Aorta (tissue), 5 donors: ENCODE results near the gene PGLYRP1. TPM values are rescaled to one million over a fixed set of nuclear protein-coding genes. Genes with fewer than 3 reads are reported as not detected.
A peak's percentile ranks its signal among the peaks of the same experiment; 100 is the strongest.

Experiments used
- ATAC-seq: fragments of 200-7000 bp; cut with Tn5 transposase; one replicate; pipeline ENCODE4 v1.9.1; 2022; ENCODE audit warnings: moderate library complexity; ENCODE audit not compliant: low FRiP score
- DNase-seq, 2 donors: peaks; one replicate each; pipeline ENCODE4 v3.0.0-alpha.2; 2020
- H3K27ac ChIP-seq, 2 donors: one replicate each; pipeline ENCODE4 v1.5.1; 2013; ENCODE audit warnings: low read length in 2 of 2, mild to moderate bottlenecking in 2 of 2, moderate library complexity in 2 of 2, control low read depth in 1 of 2, inconsistent platforms in 1 of 2, low read depth in 1 of 2
- H3K27me3 ChIP-seq, 2 donors: one replicate each; pipeline ENCODE4 v1.6.1; 2013; ENCODE audit warnings: control low read depth in 1 of 2, low read length in 1 of 2, mild to moderate bottlenecking in 1 of 2, moderate library complexity in 1 of 2; ENCODE audit not compliant: insufficient read depth in 2 of 2, control insufficient read depth in 1 of 2
- H3K36me3 ChIP-seq, 2 donors: one replicate each; pipeline ENCODE4 v1.6.1; 2013; ENCODE audit warnings: control low read depth in 1 of 2, low read length in 1 of 2, mild to moderate bottlenecking in 1 of 2; ENCODE audit not compliant: insufficient read depth in 2 of 2, control insufficient read depth in 1 of 2
- H3K4me1 ChIP-seq, 2 donors: one replicate each; pipeline ENCODE4 v1.6.1; 2013; ENCODE audit warnings: low read length in 2 of 2, control low read depth in 1 of 2, mild to moderate bottlenecking in 1 of 2, moderate library complexity in 1 of 2; ENCODE audit not compliant: insufficient read depth in 2 of 2, control insufficient read depth in 1 of 2
- H3K4me3 ChIP-seq, 2 donors: one replicate each; pipeline ENCODE4 v1.5.1; 2013; ENCODE audit warnings: low read length in 2 of 2, control low read depth in 1 of 2, mild to moderate bottlenecking in 1 of 2
- H3K9me3 ChIP-seq: one replicate; pipeline ENCODE4 v1.6.1; 2013; ENCODE audit warnings: mild to moderate bottlenecking, low read length; ENCODE audit not compliant: control insufficient read depth
- WGBS, 2 donors: extraction: QIAGEN DNeasy Blood & Tissue Kit; methylation state at CpG; one replicate each; pipeline ENCODE4 v1.1.7; 2013; 5-methylcytosine and 5-hydroxymethylcytosine counted together
- intact Hi-C, 2 donors: fragments of 100-400 bp; cut with DNase I; formaldehyde crosslinking; loops; one replicate each; pipeline versions ENCODE4 v1.14.2 to v1.15.0; 2022
- polyA plus RNA-seq, 2 donors: library from polyadenylated mRNA; stranded (reverse); fragments of 200-250 nt; gene quantifications; one replicate each; pipeline ENCODE4 v1.2.3, GENCODE V29; 2013
- total RNA-seq, 2 donors: library from RNA; stranded (reverse); fragmentation: NEBNext Ultra II Directional; extraction: Animal tissue kit (Norgen Biotek cat#: 25700); gene quantifications; one replicate each; pipeline ENCODE4 v1.2.1, GENCODE V29; 2021
- donor health status: healthy with polysubstance abuse.
- donor health status: Bipolar disorder and iron deficiency.
- donor health status: DM: no; HTN: no; CAD: no.
- donor health status: DM: no; HTN: no; CAD: no.
- donor health status: DM: yes; HTN: yes; CAD: no.

PGLYRP1 gene
- total and polyA plus RNA-seq, 4 donors, result 1.4 to 1.9 TPM; not detected in 2

DNA sequence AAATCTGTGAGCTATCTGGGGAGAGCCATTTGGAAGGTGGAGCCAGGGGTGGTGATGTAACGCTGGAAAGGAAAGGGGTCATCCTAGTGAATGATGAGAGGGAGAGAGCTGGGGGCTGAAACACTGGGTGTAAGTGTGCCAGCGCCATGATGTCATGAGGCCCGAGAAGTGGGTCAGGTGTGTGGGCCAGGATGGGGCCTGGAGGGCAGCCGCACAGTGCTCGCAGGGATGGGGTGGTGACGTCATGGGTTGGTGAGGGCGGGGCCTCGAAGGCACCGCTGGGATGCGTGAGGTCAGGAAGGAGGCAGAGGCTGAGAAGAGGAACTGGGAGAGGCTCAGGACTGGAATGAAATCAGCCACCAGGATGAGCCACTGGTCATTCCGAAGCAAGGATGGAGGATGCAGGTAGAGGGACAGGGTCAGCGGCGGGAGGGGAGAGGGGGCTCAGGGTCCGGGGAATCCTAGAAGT lies 23.2 kb downstream of the PGLYRP1 start:
- 15 to 18% methylated on average over 14 of the region's 14 CpGs for WGBS, 2 donors
- Histone ChIP-seq H3K27ac (no peak overlapping the region), H3K9me3 (no peaks in the 10 kb centered on the region), H3K4me3 (no peak overlapping the region), H3K36me3 (no peaks in the 10 kb centered on the region), H3K27me3 (no peaks in the 10 kb centered on the region), H3K4me1 (no peaks in the 10 kb centered on the region)
- DNase-seq (peak in 1 of 2 donors; percentile 83), ATAC-seq (no peak)
- intact Hi-C loops, result no loop called here

DNA sequence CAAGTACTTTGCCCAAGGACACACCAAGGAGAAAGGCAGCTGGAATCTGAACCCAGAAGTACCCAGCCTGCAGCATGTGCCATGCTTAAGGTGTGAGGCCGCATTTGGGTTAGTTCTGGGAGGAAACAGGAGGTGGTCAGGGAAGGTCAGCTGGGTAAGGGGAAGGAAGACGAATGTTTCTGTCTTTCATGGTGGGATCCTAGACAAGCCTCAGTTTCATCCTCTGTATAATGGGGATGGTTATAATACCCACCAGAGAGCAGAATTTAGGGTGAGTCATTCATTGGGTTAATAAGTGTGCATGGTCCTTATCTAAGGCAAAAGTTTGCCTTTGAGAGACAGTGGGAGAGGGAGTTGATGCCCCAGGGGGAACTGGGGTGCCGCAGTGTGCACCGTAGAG lies 24.0 kb downstream of the PGLYRP1 start:
- 95 to 96% methylated on average over 4 of the region's 4 CpGs for WGBS, 2 donors
- intact Hi-C loops, result no loop called here
- no peak overlapping the region for H3K4me3 ChIP-seq
- no peaks in the 10 kb centered on the region for H3K36me3 ChIP-seq
- H3K27me3 ChIP-seq, result no peaks in the 10 kb centered on the region
- H3K9me3 ChIP-seq, result no peaks in the 10 kb centered on the region
- ATAC-seq (no peak), DNase-seq (no peak)
- no peaks in the 10 kb centered on the region for H3K4me1 ChIP-seq
- no peak overlapping the region for H3K27ac ChIP-seq

DNA sequence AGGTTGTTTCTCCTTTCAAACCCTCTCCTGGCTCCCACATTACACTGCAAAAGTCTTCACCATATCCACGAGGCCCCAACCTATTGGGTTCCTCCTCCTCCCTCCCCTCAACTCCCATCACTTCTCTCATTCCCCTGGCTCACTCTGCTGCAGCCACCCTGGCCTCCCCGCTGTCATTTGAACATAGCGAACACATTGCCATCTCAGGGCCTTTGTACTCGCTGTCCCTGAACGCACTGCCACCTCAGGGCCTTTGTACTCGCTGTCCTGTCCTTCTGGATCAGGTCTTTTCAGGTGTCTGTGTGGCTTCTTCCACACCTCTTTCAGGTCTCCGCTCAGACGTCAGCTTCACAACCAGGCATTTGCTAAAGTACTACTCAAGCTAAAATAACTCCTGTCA lies 25.9 kb downstream of the PGLYRP1 start:
- no peaks in the 10 kb centered on the region for H3K4me1 ChIP-seq
- DNase-seq, result no peak
- H3K9me3 ChIP-seq, result no peaks in the 10 kb centered on the region
- no peak overlapping the region for H3K27ac ChIP-seq
- WGBS, 2 donors, result 82 to 85% methylated on average over 8 of the region's 8 CpGs
- ATAC-seq, result no peak
- H3K36me3 ChIP-seq, result no peaks in the 10 kb centered on the region
- no peak overlapping the region for H3K4me3 ChIP-seq
- intact Hi-C loops, result no loop called here
- H3K27me3 ChIP-seq, result no peaks in the 10 kb centered on the region

DNA sequence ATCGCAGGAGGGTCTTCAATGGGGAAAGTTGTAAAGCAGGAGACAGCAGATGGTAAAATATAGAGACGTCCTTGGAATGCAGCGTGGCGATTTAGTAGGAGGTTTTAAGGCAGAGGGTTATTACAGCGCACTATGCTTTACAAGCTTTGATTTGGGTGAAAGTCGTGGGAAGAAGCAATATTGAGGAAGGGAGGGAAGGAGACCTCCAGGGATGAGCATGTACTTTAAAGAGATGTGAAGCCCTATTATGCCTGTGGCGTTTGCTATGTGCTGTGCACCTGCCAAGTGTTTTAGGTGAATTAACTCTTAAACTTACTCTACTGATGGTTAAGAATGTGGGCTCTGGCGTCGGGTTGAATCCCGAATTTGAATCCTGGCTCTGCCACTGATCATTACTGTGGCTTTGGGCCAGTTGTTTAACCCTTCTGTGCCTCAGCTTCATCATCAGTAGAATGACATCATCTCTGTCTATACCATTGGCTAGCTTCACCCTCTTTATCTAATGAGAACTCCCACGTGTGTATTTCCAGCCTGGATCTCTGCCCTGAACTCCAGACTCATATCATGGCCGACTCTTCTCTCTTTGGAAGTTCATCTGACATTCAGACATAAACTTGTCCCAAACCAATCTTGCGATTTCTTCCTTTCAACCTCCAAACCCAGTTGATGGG lies 27.0 kb downstream of the PGLYRP1 start:
- DNase-seq, result no peak
- Histone ChIP-seq H3K9me3 (no peaks in the 10 kb centered on the region), H3K27ac (no peak overlapping the region)

DNA sequence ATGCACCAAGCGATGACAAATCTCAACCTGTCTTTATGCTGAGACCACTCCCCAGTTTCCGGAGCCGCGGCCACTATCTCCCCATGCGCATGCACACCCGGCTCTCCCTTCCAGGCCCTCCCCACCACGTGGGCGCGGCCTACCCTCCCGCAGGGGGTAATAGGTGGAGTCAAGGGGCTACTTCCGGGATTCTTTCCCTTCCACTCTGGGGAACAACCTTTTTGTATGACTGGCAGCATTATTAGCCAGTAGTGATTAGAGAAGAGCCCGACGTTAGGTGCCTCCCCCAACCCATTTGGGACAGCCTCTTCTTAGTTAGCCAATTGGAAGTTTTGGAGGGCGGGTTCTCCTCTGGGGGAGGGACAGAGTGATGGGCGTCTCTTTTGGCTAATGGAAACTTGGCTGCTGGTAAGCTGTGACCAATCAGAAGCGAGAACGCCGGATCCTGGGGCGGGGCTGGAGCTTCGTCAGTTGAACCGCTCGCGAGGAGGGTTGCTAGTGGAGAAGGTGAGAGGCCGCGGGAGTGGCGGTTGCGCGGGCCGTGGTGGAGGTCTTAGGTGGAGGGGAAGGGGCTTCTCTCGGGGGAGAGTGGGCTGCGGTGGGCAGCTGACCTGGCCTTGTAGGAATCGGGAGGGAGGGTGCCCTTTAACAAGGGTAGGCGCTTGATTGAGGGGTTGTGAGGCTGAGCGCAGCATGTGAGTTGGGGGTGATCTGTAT lies 27.7 kb downstream of the PGLYRP1 start, which contains the start of gene CCDC61:
Gene CCDC61 (plus strand): TSS at position 470 of the 717 bp plus-strand sequence. CDS start 7,552 bp downstream, outside the sequence.
- peak within 1 kb of the TSS in 1 of 2 donors; percentile 59 for H3K27ac ChIP-seq
- intact Hi-C loops, result no loop called here
- peak; percentile 99 for ATAC-seq

More for the DNA sequence above, 27.0 kb downstream of the PGLYRP1 start:
- Histone ChIP-seq H3K4me1 (no peaks in the 10 kb centered on the region), H3K27me3 (no peaks in the 10 kb centered on the region), H3K4me3 (peak overlapping the region; percentile 41 to 66), H3K36me3 (no peaks in the 10 kb centered on the region)
- intact Hi-C loops, result no loop called here
- WGBS, 2 donors, result 10% methylated on average over 13 of the region's 13 CpGs
- no peak for ATAC-seq

DNA sequence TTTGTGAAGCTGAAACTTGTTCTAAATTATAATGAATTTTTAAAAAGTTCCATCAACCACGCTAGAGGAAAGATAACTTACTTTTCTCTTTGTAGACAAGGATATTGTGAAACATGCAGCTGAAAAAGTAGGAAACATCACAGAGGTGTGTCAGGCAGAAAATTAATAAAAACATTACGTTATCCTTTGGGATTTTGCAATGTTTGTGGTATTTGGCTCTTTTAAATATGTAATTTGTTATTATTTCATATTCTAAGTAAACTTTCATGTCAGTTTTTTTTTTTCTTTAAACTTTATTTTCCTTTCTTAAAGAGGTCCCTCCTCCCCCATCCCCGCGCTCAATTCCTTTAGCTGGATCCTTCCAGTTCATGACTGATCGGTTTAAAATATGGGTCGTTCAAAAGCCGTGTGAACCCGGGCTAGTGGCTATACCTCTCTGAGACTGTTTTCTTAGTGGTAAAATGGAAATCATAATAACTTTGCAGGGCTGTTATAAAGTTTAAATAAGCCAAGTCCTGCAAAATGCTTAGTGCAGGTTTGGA lies 28.3 kb downstream of the PGLYRP1 start:
- Histone ChIP-seq H3K36me3 (no peaks in the 10 kb centered on the region), H3K27ac (no peak overlapping the region), H3K4me1 (no peaks in the 10 kb centered on the region), H3K4me3 (peak overlapping the region in 1 of 2 donors; percentile 25), H3K9me3 (no peaks in the 10 kb centered on the region), H3K27me3 (no peaks in the 10 kb centered on the region)
- no peak for ATAC-seq
- intact Hi-C loops, result no loop called here
- no peak for DNase-seq
- 5 to 6% methylated on average over 8 of the region's 8 CpGs for WGBS, 2 donors

More for the DNA sequence above, 27.7 kb downstream of the PGLYRP1 start, which contains the start of gene CCDC61:
- peak within 1 kb of the TSS; percentile 41 to 66 for H3K4me3 ChIP-seq
- peak; percentile 96 for DNase-seq
- WGBS, 2 donors, result 0% methylated on average over 34 of the region's 34 CpGs
- H3K27me3 ChIP-seq, result no peaks in the 10 kb centered on the region
- H3K9me3 ChIP-seq, result no peaks in the 10 kb centered on the region
- H3K4me1 ChIP-seq, result no peaks in the 10 kb centered on the region
- no peaks in the 10 kb centered on the region for H3K36me3 ChIP-seq

DNA sequence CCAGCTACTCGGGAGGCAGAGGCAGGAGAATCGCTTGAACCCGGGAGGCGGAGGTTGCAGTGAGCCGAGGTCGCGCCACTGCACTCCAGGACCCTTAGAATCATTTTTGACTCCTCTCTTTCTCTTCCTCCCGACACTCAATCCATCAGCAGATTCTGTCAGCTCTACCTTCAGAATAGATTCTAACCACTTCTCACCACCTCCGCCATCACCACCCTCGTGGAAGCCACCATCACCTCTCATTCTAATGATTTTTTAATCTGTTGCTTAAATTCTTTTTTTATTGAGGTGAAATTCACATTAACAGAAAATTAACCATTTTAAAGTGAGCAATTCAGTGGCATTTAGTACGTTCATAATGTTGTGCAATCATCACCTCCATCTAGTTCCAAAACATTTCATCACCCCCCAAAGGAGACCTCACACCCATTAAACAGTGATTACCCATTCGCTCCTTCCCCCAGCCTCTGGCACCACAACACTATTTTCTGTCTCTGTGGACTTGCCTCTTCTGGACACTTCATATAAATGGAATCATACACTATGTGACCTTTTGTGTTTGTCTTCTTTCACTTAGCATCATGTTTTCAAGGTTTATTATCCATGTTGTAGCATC lies 32.6 kb downstream of the PGLYRP1 start:
- Histone ChIP-seq H3K9me3 (no peaks in the 10 kb centered on the region), H3K4me3 (no peak overlapping the region), H3K36me3 (no peaks in the 10 kb centered on the region), H3K27ac (no peak overlapping the region), H3K4me1 (no peaks in the 10 kb centered on the region), H3K27me3 (no peaks in the 10 kb centered on the region)
- intact Hi-C loops, result no loop called here
- no peak for DNase-seq
- 83 to 85% methylated on average over 12 of the region's 12 CpGs for WGBS, 2 donors
- ATAC-seq, result no peak

DNA sequence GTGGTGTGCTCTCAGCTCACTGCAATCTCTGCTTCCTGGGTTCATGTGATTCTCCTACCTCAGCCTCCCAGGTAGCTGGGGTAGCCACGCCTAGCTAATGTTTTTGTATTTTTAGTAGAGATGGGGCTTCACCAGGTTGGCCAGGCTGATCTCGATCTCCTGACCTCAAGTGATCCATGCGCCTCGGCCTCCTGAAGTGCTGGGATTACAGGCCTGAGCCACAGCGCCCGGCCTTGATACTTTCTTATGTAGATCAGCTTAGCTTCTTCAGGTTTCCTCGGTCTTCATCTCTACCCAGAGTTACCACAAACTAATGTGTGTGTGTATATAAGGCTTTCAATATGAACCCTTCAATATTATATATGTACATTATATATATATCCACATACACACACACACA lies 37.5 kb downstream of the PGLYRP1 start:
- Histone ChIP-seq H3K4me3 (no peak overlapping the region), H3K4me1 (no peaks in the 10 kb centered on the region), H3K36me3 (no peaks in the 10 kb centered on the region), H3K9me3 (no peaks in the 10 kb centered on the region), H3K27ac (no peak overlapping the region), H3K27me3 (no peaks in the 10 kb centered on the region)
- intact Hi-C loops, result no loop called here
- WGBS, 2 donors, result 78% methylated on average over 7 of the region's 7 CpGs
- ATAC-seq (no peak), DNase-seq (no peak)
